OCI-M2 (cell line): ENCODE data around the gene CTAGE1.
"Not testable (repeated sequence)": the region's sequence is repeated elsewhere in the genome, so short reads cannot be mapped to it uniquely, and the experiment has no call there.

ENCODE experiments used
- DNase-seq: peaks from one replicate; lab custom pipeline; 2025; ENCODE audit not compliant: unreplicated experiment; lab: John Stamatoyannopoulos, UW

CTAGE1 gene, protein sequence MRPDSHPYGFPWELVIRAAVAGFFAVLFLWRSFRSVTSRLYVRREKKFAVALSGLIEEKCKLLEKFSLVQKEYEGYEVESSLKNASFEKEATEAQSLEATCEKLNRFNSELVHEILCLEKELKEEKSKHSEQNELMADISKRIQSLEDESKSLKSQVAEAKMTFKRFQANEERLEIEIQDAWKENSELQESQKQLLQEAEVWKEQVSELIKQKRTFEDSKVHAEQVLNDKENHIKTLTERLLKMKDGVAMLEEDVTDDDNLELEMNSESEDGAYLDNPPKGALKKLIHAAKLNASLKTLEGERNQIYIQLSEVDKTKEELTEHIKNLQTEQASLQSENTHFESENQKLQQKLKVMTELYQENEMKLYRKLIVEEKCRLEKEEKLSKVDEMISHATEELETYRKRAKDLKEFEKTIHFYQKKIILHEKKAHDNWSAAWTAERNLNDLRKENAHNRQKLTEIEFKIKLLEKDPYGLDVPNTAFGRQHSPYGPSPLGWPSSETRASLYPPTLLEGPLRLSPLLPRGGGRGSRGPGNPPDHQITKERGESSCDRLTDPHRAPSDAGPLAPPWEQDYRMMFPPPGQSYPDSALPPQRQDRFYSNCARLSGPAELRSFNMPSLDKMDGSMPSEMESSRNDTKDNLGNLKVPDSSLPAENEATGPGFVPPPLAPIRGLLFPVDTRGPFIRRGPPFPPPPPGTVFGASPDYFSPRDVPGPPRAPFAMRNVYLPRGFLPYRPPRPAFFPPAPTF

DNA sequence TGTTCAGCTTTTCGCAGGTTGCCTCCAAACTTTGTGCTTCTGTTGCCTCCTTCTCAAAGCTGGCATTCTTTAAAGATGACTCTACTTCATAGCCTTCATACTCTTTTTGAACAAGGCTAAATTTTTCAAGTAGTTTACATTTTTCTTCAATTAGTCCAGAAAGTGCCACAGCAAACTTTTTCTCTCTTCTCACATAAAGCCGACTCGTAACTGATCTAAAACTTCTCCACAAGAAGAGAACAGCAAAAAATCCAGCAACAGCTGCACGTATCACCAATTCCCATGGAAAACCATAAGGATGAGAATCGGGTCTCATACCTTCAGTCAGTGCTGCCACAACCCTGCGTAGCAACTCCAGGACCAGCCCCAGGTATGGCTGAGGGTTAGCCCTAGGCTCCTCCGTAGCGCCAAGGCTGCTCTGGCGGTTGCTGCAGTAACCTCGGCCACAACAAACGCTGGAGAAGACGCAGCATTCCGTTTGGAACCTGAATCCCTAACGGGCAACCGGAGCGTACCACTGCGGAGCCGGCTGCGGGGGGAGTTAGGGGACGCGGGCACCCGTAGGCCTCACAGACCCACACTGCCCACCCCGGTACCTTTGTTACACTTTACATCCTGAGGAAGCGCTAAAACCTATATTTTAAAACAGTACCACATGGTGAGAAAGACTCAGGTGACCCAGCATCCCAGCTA lies at the start of gene CTAGE1:
Gene CTAGE1 (minus strand): TSS at position 420 of the 693 bp plus-strand sequence. CDS start 104 bp downstream, at position 316.
- no peak for DNase-seq

DNA sequence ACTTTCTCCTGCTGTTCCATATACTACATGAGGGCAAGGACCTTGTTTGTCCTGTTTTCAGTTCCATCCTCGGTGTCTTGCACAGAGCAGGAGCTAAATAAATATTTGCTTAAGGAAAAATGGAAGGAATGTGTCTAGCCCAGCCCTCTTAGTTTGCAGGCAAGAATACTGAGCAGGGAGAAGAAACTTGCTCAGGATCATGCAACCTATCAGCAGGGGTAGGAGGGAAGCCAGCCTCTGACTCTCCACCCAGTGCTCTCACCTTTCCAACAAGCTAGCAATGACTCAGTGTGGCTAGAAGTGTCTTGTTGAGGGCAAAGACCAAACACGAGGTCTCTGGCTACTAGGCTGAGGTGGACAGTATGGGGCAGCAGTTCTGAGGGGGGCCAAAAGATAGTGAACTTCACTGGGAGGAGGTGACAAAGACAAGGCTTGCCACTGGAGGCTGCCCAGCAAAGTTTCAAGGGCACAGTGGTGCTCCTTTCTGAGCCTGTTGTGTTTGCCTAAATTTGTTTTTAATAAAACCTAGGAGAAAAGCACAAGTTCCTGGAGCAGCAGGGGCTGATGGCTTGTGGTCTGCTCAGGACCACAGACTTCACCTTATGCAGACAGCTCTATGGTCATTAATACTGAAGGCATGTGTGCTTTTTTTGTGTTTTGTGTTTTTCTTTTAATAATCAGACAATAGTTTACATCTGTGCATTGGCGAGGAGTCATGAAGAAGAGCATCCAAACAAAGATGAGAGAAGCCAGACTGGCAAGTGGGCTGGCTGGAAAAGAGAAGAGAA lies 49.1 kb upstream of the CTAGE1 start:
- DNase-seq, result no peak

DNA sequence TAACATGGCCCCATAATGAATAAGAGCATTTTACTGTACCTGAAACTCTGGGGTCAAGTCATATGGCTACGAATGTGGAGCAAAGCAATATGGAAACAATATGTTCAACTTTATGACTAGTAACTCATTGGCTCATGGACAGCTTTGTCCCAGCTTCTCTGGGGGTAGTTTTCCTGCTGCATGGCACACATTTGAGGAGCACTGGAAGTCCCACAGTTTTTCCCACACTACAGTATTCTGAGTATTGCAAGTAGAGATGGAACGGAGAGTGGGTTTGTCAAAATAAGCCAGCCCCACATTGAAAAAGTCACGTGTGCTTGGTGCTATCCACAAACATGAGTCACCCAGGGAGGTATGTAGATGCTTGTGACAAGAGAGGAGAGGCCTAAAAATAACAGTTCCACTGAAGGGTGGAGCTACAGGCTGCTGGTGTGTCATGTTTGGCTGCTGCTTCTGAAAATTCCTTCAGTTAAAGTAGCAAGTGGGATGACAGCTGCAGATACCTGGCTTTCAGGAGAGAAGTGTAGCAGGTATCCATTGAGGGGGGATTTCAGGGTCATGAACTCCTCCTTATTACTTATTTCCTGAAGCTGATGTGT lies 48.2 kb upstream of the CTAGE1 start:
- DNase-seq, result no peak

DNA sequence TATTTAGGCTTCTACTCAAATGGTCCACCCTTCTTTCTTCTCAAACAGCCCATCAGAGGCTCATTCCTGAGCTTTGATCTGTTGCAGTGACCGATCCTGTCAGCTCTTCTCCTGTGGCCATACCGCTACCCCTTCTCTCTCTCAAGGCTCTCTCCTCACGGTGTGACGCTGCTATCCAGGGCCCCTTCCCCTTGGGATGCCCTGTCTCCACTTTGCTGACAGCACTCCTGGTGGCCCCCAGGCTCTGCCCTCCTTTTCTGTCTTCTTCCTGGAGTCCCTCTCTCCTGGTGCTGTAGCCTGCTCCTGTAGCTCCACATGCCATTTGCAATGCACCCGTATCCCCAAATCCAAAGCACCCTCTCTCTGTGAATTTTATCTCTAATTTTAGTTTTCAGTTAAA lies 45.4 kb upstream of the CTAGE1 start:
- DNase-seq, result no peak

DNA sequence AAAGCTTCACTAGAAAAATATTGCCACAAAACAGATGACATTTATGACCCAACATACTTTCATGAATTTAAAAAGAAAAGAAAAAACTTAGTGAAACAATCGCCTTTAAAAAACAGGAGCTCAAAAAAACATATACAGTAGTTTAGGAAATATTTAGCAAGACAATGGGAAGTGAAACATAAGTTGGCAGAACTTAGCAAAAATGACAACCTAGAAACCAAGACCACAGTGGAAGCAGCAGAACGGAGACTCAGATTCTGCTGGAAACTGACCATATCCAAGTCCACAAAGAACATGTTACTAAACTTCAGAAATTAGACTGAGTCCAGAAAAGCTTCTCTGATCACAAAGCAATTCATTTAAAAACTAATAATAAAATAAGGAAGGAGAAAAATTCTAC lies 41.8 kb upstream of the CTAGE1 start:
- DNase-seq, result no peak

DNA sequence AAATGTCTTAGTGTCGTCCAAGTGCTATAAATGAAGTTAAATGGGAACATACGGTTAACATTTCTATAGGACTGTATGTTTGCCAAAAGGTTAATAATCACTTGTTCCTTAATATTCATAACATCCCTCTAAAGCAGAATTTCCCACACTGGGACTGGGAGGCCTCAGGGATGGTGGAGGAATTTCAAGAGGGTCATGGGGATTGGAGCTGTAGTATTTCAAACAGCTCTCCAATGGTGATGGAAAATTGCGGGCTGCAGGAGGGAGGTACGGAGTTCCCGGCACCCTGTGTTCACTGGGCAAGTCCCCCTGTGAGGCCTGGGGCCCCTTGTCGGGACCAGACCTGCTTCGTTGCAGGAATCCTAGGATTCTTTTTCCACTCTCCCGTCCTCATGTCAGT lies 39.8 kb upstream of the CTAGE1 start:
- DNase-seq, result no peak

DNA sequence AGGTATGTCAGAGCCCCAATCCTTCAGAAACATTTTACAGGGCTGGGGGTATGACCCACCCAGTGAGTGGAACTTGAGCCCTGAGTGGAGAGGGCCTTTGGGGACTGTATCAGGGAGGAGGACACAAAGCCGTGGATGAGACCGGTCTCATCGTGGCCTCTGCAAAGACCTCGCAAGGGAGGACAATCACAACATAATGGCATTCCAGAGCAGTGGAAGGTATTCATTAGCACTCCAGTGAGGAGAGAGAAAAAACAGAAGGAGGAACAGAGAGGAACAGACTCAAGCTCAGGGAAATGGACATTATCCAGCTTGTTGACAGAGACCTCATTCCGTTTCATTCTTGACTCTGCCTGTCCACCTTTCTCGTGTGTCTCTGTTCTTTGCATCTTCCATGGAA lies 38.8 kb upstream of the CTAGE1 start:
- DNase-seq, result no peak

DNA sequence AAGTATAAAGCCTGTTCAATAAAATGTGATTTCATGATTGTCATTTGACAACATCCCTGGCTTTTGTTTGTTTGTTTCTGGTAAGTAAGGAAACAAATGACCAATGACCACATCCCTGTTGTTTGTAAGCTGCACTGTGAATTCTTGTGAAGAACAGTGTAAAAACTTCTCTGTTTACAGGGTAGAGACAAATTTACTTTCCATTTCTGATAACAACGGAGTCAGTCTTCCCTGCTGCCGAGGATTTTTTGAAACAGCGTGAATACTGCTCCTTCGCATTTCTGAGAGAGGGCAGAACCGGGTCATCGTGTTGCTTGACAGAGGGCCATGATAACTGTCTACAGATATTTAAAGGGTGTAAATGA lies 38.4 kb upstream of the CTAGE1 start:
- no peak for DNase-seq

DNA sequence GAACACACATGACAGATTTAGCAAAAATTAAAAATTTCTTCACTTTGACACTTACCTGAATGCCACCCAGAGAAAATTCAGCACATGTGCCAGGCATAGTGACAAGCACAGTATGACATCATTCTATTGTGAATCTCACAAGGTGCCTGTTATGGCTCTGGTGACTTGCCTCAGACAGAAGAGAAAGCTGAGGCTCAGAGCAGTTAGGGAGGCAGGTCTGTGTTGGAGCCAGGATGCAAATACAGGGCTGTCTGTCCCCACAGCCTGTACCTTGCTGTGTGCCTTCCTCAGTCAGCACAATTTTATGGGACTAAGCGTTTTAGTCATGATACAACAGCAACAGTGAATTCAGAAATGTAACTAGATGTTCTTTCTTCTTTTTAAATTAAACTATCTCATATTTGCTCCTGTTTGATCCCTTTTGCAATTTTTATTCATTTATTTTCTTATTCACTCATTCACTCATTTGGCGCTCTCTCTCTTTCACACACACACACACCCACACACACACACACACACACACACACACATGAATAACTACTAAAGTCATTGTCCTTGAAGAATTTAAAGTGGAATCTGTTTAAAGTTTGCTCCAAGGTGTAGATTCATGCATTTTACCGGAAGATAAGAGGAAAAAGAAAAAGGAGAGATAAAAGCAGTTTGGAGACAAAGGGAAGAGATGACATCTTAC lies 37.9 kb upstream of the CTAGE1 start:
- DNase-seq, result no peak

DNA sequence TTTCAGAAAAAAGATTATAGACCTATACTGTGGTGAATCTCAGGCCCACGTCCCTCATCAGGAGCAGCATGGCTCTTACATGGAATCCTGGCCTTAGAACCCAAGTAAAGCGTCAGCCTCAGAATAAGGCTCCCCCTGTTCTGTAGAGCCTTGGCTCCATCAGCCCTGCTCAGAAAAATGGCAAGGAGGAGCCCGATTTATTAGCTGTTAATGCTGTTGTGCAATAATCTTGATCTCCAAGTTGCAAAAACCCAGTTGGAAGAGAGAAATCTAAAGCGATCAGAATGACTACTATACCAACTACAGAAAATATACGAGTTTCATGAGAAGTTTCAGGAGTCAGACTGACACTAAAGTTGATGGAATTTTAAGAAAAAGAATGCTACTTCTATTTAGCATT lies 35.6 kb upstream of the CTAGE1 start:
- DNase-seq, result no peak

DNA sequence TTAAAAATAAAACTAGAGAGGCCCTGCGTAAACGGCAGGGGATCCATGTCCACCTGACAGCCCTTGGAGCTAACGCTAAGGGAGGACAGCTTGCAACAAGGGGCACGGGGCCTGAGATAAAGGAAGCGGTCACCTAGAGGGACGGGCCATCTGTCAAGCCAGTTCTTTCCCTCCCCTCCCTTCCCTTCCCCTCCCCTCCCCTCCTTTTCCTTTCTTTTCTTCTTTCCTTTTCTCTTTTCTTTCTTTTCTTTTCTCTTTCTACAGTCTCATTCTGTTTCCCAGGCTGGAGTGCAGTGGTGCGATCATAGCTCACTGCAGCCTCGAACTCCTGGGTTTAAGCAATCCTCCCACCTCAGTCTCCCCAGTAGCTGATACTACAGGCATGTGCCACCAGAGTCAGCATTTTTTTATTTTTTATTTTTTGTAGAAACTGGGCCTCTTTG lies 34.5 kb upstream of the CTAGE1 start:
- DNase-seq, result no peak

DNA sequence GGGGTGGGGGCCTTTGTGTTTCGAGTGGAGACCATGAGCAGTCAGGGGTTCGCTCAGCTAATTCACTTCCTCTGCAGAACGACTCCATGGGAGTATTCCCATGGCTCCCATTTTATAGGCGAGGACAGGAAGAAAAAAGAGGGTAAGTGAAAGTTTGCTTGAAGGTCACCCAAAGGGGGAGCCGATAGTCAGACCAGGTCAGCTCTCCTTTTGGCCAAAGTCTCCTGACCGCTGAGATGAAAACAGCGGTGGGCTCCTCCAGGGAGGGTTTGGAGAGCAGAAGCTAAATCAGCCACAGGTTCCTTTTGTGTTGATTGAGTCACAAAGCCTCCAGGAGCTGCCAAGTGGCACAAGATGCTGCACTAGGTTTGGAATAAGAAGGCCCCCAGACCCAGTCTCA lies 34.1 kb upstream of the CTAGE1 start:
- DNase-seq, result no peak

DNA sequence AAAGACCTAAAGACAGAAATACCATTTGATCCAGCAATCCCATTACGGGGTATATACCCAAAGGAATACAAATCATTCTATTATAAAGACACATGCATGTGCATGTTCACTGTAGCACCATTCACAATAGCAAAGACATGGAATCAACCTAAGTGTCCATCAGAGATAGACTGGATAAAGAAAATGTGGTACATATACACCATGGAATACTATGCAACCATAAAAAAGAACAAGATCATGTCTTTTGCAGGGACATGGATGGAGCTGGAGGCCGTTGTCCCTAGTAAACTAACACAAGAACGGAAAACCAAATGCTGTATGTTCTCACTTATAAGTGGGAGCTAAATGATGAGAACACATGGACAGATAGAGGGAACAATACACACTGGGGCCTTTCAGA lies 33.1 kb upstream of the CTAGE1 start:
- not testable (repeated sequence) for DNase-seq

DNA sequence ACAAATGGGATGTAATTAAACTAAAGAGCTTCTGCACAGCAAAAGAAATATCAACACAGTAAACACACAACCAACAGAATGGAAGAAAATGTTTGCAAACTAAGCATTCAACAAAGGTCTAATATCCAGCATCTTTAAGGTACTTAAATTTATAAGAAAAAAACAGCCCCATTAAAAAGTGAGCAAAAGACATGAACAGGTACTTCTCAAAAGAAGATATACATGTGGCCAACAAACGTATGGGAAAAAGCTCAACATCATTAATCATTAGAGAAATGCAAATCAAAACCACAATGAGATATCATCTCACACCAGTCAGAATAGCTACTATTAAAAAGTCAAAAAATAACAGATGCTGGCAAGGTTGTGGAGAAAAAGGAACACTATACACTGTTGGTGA lies 32.6 kb upstream of the CTAGE1 start:
- not testable (repeated sequence) for DNase-seq

DNA sequence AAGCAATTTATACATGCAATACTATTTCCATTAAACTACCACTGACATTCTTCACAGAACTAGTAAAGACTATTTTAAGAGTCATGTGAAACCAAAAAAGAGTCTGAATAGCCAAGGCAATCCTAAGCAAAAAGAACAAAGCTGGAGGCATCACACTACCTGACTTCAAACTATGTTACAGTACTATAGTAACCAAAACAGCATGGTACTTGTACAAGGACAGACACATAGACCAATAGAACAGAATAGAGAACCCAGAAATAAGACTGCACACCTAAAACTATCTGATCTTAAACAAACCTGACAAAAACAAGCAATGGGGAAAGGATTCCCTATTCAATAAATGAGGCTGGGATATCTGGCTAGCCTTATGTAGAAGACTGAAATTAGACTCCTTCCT lies 32.0 kb upstream of the CTAGE1 start:
- not testable (repeated sequence) for DNase-seq

DNA sequence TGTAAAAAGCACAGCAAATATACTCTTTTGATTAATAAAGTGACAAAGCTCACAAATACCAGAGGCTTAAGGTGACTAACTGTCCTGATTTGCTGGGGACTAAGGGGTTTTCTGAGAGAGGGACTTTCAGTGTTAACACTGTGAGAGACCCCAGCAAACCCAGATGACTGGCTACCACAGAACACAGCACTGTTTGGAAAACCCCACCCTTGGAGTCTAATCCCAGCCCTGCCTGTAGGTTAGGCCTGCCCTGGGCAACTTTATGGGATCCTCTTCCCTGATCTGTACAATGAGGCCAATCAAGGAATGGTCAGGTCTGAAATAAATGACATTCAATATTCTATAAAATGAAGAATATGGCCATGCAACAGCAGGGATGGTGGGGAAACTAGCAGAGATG lies 30.5 kb upstream of the CTAGE1 start:
- no peak for DNase-seq

DNA sequence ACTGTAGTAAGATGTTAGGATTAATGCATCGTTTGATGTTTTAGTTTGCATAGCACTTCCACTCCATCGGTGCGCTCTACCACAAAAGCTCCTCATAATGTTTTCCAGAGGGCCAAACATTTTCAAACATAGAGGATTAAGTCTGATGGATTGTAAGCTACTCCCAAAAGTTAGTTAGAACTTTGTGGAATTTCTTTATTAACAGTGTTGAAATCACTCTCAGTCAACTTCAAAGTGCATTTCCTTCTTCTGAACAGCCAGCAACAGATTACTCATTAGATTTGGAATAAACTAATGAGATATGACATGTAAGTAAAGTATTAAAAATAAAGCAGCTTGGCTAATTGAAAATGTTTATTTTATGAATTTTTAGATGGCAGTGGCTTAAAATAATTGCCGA lies 30.1 kb upstream of the CTAGE1 start:
- no peak for DNase-seq

DNA sequence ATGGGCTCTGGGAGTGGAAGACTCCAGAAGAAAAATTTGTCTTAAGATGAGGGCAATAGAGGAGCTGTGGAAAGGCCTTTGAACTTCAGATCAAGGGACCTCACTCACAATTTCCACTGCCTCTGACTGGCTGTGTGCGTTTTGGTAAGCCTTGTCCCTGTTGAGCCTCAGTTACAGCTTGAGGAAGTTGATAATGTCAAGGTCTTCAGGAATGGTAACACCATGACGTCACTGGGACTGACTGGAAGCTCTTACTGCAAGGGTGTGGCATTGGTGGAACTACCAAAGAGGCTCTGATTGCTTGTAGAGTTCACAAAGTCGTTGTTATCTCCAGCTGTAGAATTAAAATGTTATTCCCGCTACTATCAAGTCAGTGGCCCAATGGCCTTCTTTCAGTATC lies 29.2 kb upstream of the CTAGE1 start:
- no peak for DNase-seq

DNA sequence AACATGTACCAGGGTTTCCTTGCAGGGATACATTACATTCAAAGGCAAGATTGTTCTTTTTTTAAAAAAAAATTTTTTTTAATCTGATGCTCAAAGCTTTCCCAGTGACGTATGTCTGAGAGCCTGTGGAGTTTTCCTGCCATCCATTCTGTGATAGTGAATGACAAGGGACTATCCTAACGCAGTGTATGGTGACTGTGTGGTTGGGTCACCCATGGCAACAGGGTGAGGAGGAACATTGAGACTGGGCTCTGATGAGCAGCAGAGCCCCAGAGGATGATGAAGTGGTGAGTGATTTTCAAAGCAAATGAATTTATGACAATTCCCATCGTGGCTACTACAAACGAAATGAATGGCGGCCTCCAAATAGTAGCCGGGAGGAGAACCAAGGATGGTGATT lies 28.6 kb upstream of the CTAGE1 start:
- no peak for DNase-seq

DNA sequence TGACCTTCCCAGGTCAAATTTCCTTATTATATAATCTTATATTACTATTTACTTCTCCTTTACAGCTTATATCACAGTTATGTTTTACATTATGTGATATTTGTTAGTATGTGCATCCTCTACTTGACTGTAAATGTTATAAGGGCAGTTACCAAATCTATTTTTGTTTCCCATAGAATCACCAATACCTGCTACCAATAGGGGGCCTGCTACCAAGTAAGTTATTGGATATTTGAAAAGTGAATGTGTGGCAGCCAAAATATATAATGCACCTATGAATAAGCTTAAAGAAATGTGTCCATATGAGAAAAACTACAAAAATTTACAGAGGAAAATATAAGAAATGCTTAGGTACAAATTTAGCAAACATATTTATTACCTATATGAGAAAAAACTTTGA lies 23.9 kb upstream of the CTAGE1 start:
- DNase-seq, result no peak
